ENCODE data around the gene TSPEAR. TPM values are rescaled to one million over a fixed set of nuclear protein-coding genes. Genes with fewer than 3 reads are reported as not detected.

TSPEAR gene
- total and polyA plus RNA-seq, 9 of the 15 experiments (the other 6 are each of a cell fraction or from before 2014, with no cell fraction given), result not detected

GRCh38 chr21:44574457-44575306, 136.7 kb downstream of the TSPEAR start:
- peaks cover 20 to 59% of the 10 kb centered on the region in 2 experiments; a peak in 4 of 5 replicates for H3K27me3 ChIP-seq (ENCODE audit: control insufficient read depth in 2 of 2, insufficient read depth in 2 of 2, low read length in 2 of 2)
- intact Hi-C loops (cut with micrococcal nuclease), result no loop called here
- in situ Hi-C loops (cut with MboI), result no loop called here
- ChIA-PET CTCF (ENCODE audit: low intra/inter-chr PET ratio) (no interaction called here), POLR2A (interaction anchor here (0.5 to 0.6 kb wide), 2 partner anchors 241 to 427 kb away, joined by 3 read pairs; no protein-coding TSS in a partner anchor)
- WGBS (ENCODE audit: insufficient coverage, low coverage, missing lambda C conversion rate), result 1% methylated on average over 21 of the region's 21 CpGs
- H3K9ac ChIP-seq (ENCODE audit: insufficient read depth in 1 of 2, low read depth in 2 of 2, low read length in 2 of 2), result no peak overlapping the region
- FAIRE-seq (no peak), ATAC-seq (no peak), DNase-seq (ENCODE audit: extremely low read depth in 1 of 4, low spot score in 3 of 4) (no peak)
- H3K9me3 ChIP-seq (replicated peaks; ENCODE audit: control insufficient read depth, insufficient read depth, low read depth, low read length), result no peaks in the 10 kb centered on the region; the same call in none of the 2 replicates
- no peaks in the 10 kb centered on the region for H3K9me1 ChIP-seq (ENCODE audit: control insufficient read depth, insufficient read depth, low read length)
- H2AFZ ChIP-seq (ENCODE audit: low read depth, low read length), result no peak overlapping the region
- H3K36me3 ChIP-seq (ENCODE audit: control insufficient read depth, insufficient read depth, low read length), result no peaks in the 10 kb centered on the region
- no TSS peak for BruUV-seq (replicated peaks)
- H3K4me1 ChIP-seq (replicated peaks in 1 of 2; ENCODE audit: control insufficient read depth in 2 of 2, insufficient read depth in 2 of 2, low read length in 2 of 2), result peaks cover 0 to 11% of the 10 kb centered on the region in 2 experiments; a peak in 1 of 5 replicates
- no peak overlapping the region for H3K27ac ChIP-seq (ENCODE audit: extremely low read depth, low read depth, low read length)
- H3K4me3 ChIP-seq, result no peak overlapping the region
- no peaks in the 10 kb centered on the region for H3K79me2 ChIP-seq (ENCODE audit: control insufficient read depth, insufficient read depth, low read length)
- no peak overlapping the region for H3K4me2 ChIP-seq (ENCODE audit: insufficient read depth, low read length)
- H4K20me1 ChIP-seq (replicated peaks; ENCODE audit: control insufficient read depth, insufficient read depth, low read length), result no peaks in the 10 kb centered on the region
- TF ChIP-seq TBL1XR1 (IDR thresholded peaks at IDR 0.05; ENCODE audit: low read length in 2 of 2), result no peak
- no peak for TF ChIP-seq DLX4 (CRISPR knock-in tag; IDR thresholded peaks at IDR 0.05)
- no peak for TF ChIP-seq HOMEZ (CRISPR knock-in tag; IDR thresholded peaks at IDR 0.05)
- TF ChIP-seq MAFK (IDR thresholded peaks at IDR 0.05; ENCODE audit: low read length), result no peak
- no peak for TF ChIP-seq EHMT2 (IDR thresholded peaks at IDR 0.05)
- TF ChIP-seq ZNF511 (CRISPR knock-in tag; IDR thresholded peaks at IDR 0.05), result no peak
- TF ChIP-seq NFE2L1 (tag; IDR thresholded peaks at IDR 0.05; ENCODE audit: borderline replicate concordance, low read depth), result no peak
- no peak for TF ChIP-seq THRA (IDR thresholded peaks at IDR 0.05)
- TF ChIP-seq ZFP91 (CRISPR knock-in tag; IDR thresholded peaks at IDR 0.05), result no peak
- TF ChIP-seq ZFP1 (CRISPR knock-in tag; IDR thresholded peaks at IDR 0.05), result no peak
